Fibroblast of lung (primary cell): ENCODE measurements around the gene SRPRB. TPM values are rescaled to one million over a fixed set of nuclear protein-coding genes. Genes with fewer than 3 reads are reported as not detected.

ENCODE experiments used
- DNase-seq, 2 donors: peaks; one replicate each; pipeline versions ENCODE4 v3.0.0 to v3.0.0-alpha.2; 2010; ENCODE audit warnings: low read depth in 2 of 2
- H2AFZ ChIP-seq: 2 replicates; pipeline ENCODE4 v1.5.1; 2012; ENCODE audit warnings: low read length, control low read depth, inconsistent platforms
- H3K27ac ChIP-seq: 2 replicates; pipeline ENCODE4 v1.5.1; 2011; ENCODE audit warnings: low read length, control low read depth; ENCODE audit not compliant: insufficient read depth
- H3K27me3 ChIP-seq: 2 replicates; pipeline ENCODE4 v1.5.1; 2011; ENCODE audit warnings: mild to moderate bottlenecking, low read length; ENCODE audit not compliant: control insufficient read depth, insufficient read depth
- H3K36me3 ChIP-seq: 2 replicates; pipeline ENCODE4 v1.5.1; 2011; ENCODE audit warnings: low read length; ENCODE audit not compliant: control insufficient read depth, insufficient read depth
- H3K4me1 ChIP-seq: 2 replicates; pipeline ENCODE4 v1.5.1; 2011; ENCODE audit warnings: low read length; ENCODE audit not compliant: control insufficient read depth, insufficient read depth; ENCODE audit errors: extremely low read depth
- H3K4me2 ChIP-seq: 2 replicates; pipeline ENCODE4 v1.5.1; 2011; ENCODE audit warnings: low read length, control low read depth; ENCODE audit not compliant: insufficient read depth; ENCODE audit errors: extremely low read depth
- H3K4me3 ChIP-seq, 4 experiments: fragments of 200-600 bp in 1 of 4; sonication (generic) in 1 of 4; replicated peaks in 1 of 4; 2 replicates each; pipeline ENCODE4 v1.5.1; 2011 to 2016; ENCODE audit warnings: low read length in 4 of 4, low read depth in 3 of 4, mild to moderate bottlenecking in 3 of 4, control low read depth in 2 of 4, inconsistent platforms in 1 of 4, mixed read lengths in 1 of 4; ENCODE audit not compliant: insufficient read depth in 1 of 4; ENCODE audit errors: control extremely low read depth in 1 of 4
- H3K79me2 ChIP-seq: 2 replicates; pipeline ENCODE4 v1.5.1; 2012; ENCODE audit warnings: mild to moderate bottlenecking, low read length, inconsistent platforms; ENCODE audit not compliant: control insufficient read depth, insufficient read depth
- H3K9ac ChIP-seq: 2 replicates; pipeline ENCODE4 v1.5.1; 2011; ENCODE audit warnings: mild to moderate bottlenecking, low read length, control low read depth; ENCODE audit not compliant: insufficient read depth
- H3K9me3 ChIP-seq: 2 replicates; pipeline ENCODE4 v1.5.1; 2012; ENCODE audit warnings: low read depth, low read length; ENCODE audit not compliant: control insufficient read depth, insufficient read depth
- H4K20me1 ChIP-seq: 2 replicates; pipeline ENCODE4 v1.5.1; 2011; ENCODE audit warnings: low read length; ENCODE audit not compliant: control insufficient read depth, insufficient read depth; ENCODE audit errors: extremely low read depth
- CTCF ChIP-seq, 2 donors: IDR thresholded peaks in 1 of 2; conservative IDR thresholded peaks in 1 of 2; 1 replicate in 1 of 2; 2 replicates in 1 of 2; pipeline ENCODE4 v1.5.1; 2011 to 2012; ENCODE audit warnings: low read length in 2 of 2, control low read depth in 1 of 2, inconsistent platforms in 1 of 2, low read depth in 1 of 2, mild to moderate bottlenecking in 1 of 2
- EZH2 ChIP-seq: IDR thresholded peaks from 2 replicates; pipeline ENCODE4 v1.5.1; 2012; ENCODE audit warnings: low read length, control low read depth, mild to moderate bottlenecking; ENCODE audit errors: missing control alignments
- polyA plus RNA-seq, 2 donors: library from polyadenylated mRNA; depleted of rRNA in 1 of 2; stranded (reverse) in 1 of 2; unstranded in 1 of 2; fragments of >200 nt; gene quantifications; 2 replicates each; pipeline ENCODE4 v1.2.1, GENCODE V29; 2011 to 2012; ENCODE audit warnings: missing spikeins in 1 of 2
- total RNA-seq: library from RNA; depleted of rRNA; stranded (reverse); fragments of >200 nt; gene quantifications from 2 replicates; pipeline ENCODE4 v1.2.1, GENCODE V29; 2014

The SRPRB gene
- total and polyA plus RNA-seq, 2 donors (not counting 1 experiment from before 2014, with no cell fraction given) = 63.1 to 69.2 TPM

- Histone ChIP-seq H3K9ac (no peak overlapping the region), H3K4me3 (no peak overlapping the region), H3K36me3 (no peaks in the 10 kb centered on the region), H2AFZ (no peak overlapping the region), H3K4me2 (no peak overlapping the region), H3K27me3 (peaks cover 2% of the 10 kb centered on the region), H3K27ac (no peak overlapping the region), H4K20me1 (no peaks in the 10 kb centered on the region), H3K79me2 (no peaks in the 10 kb centered on the region), H3K4me1 (no peaks in the 10 kb centered on the region), H3K9me3 (no peaks in the 10 kb centered on the region)
- TF ChIP-seq CTCF (conservative IDR thresholded peaks at IDR 0.05 in 1 of 2, IDR thresholded peaks at IDR 0.05 in 1 of 2; ENCODE audit: low read depth in 1 of 2, low read length in 2 of 2) (no peak), EZH2 (no peak)
- DNase-seq = no peak
Measured at GRCh38 chr3:133868186-133868585, 62.6 kb downstream of the SRPRB start.

DNA sequence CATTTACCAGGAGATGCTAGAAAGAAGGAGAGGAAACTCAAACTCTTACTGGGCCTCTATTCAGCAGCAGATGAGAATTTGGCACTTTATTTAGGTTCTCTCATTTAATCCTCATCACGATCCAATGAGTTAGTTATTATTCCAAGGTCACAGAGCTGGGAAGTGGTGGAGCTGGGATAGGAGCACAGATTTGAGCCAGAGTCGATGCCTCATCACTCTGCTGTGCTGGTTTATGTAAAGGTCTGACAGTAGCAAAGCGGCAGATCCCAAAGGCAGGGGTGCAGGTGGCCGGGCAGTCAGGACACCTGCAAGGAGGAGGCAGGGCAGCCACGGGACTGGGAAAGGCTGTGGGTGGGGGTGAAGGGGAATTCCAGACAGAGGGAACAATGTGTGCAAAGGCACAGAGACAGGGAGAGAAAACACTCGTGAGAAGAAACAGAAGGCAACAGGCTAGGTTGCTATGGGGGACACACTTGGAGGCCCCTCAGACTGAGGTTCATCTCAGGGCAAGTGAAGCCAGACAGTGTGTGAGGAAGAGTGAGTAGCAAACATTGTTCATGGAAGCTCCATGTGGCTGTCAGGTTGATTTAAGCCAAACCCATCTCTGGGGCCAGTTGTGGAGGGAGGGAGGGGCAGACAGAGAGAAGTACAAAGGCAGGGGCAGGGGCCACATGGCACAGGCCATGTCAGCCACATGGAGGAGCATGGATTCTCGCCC lies 63.3 kb downstream of the SRPRB start:
- Histone ChIP-seq H3K9me3 (no peaks in the 10 kb centered on the region), H3K27ac (no peak overlapping the region), H3K4me1 (no peaks in the 10 kb centered on the region), H3K27me3 (peaks cover 2% of the 10 kb centered on the region), H2AFZ (no peak overlapping the region), H3K36me3 (no peaks in the 10 kb centered on the region), H3K9ac (no peak overlapping the region), H3K79me2 (no peaks in the 10 kb centered on the region), H3K4me2 (no peak overlapping the region), H4K20me1 (no peaks in the 10 kb centered on the region), H3K4me3 (no peak overlapping the region)
- no peak for TF ChIP-seq EZH2
- TF ChIP-seq CTCF (conservative IDR thresholded peaks at IDR 0.05 in 1 of 2, IDR thresholded peaks at IDR 0.05 in 1 of 2; ENCODE audit: low read depth in 1 of 2, low read length in 2 of 2) = no peak
- no peak for DNase-seq

DNA sequence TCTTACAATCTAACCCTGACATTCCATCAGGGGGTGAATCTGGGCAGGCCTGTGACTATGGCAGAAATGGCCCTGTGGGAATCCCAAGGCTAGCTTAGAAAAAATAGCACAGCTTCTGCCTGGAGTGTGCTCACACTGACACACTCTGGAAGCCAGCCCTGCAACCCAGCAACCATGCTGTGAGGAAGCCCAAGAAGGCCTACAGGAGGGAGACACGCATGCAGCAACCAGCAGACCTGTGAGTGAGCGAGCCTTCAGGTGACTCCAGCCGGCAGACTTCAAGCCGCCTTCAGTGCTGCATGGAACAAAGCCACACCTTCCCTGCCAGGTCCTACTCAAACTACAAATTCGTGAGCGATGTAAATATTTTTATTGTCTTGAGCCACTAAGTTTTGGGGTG lies 64.0 kb downstream of the SRPRB start:
- Histone ChIP-seq H3K4me3 (no peak overlapping the region), H2AFZ (no peak overlapping the region), H3K9ac (no peak overlapping the region), H3K4me1 (no peaks in the 10 kb centered on the region), H3K27ac (no peak overlapping the region), H3K36me3 (no peaks in the 10 kb centered on the region), H3K27me3 (peaks cover 2% of the 10 kb centered on the region), H4K20me1 (no peaks in the 10 kb centered on the region), H3K4me2 (no peak overlapping the region), H3K9me3 (no peaks in the 10 kb centered on the region), H3K79me2 (no peaks in the 10 kb centered on the region)
- no peak for DNase-seq
- TF ChIP-seq EZH2 = no peak
- TF ChIP-seq CTCF (conservative IDR thresholded peaks at IDR 0.05 in 1 of 2, IDR thresholded peaks at IDR 0.05 in 1 of 2; ENCODE audit: low read depth in 1 of 2, low read length in 2 of 2) = no peak
